ENCODE measurements around the gene WDR82. TPM values are rescaled to one million over a fixed set of nuclear protein-coding genes. Genes with fewer than 3 reads are reported as not detected.
A peak's percentile ranks its signal among the peaks of the same experiment; 100 is the strongest.

The WDR82 gene
- total and polyA plus RNA-seq, 12 donors, result 19.3 to 78.4 (median 69.4) TPM

DNA sequence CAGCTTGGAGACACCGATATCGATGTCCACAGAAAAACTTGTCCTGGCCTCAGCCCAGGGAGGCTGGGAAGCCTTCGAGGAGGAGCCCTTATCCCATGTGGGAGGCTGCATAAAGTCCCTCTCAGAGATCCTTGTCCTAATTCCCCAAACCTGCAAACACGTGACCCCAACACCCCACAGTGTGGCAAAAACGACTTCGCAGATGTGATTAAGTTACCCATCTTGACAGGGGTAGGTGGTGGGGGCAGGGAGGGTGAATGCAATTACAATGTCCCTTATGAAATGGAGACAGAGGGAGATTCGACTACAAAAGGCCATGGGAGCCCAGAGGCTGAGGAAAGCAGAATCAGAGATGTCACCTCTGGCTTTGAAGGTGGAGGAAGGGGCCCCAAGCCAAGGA lies 50.7 kb downstream of the WDR82 start:
- Histone ChIP-seq H3K4me1 (peaks cover under 1 to 26% (median 11%) of the 10 kb centered on the region in 9 donors), H3K27ac (no peak overlapping the region), H3K27me3 (no peaks in the 10 kb centered on the region), H3K4me3 (no peak overlapping the region), H3K9me3 (no peaks in the 10 kb centered on the region), H3K36me3 (peaks cover 0 to 60% (median 45%) of the 10 kb centered on the region in 9 donors)
- 80 to 82% methylated on average over 7 of the region's 7 CpGs for WGBS, 2 donors
- TF ChIP-seq, protein P1, sequence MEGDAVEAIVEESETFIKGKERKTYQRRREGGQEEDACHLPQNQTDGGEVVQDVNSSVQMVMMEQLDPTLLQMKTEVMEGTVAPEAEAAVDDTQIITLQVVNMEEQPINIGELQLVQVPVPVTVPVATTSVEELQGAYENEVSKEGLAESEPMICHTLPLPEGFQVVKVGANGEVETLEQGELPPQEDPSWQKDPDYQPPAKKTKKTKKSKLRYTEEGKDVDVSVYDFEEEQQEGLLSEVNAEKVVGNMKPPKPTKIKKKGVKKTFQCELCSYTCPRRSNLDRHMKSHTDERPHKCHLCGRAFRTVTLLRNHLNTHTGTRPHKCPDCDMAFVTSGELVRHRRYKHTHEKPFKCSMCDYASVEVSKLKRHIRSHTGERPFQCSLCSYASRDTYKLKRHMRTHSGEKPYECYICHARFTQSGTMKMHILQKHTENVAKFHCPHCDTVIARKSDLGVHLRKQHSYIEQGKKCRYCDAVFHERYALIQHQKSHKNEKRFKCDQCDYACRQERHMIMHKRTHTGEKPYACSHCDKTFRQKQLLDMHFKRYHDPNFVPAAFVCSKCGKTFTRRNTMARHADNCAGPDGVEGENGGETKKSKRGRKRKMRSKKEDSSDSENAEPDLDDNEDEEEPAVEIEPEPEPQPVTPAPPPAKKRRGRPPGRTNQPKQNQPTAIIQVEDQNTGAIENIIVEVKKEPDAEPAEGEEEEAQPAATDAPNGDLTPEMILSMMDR (IDR thresholded peaks at IDR 0.05), result no peak
- no peak for ATAC-seq
- intact Hi-C loops (cut with DNase I), result loop anchor here in 1 of 10 donors (2.0 kb wide), 1 partner anchor 109 kb away; no protein-coding TSS in a partner anchor
- DNase-seq, result no peak

DNA sequence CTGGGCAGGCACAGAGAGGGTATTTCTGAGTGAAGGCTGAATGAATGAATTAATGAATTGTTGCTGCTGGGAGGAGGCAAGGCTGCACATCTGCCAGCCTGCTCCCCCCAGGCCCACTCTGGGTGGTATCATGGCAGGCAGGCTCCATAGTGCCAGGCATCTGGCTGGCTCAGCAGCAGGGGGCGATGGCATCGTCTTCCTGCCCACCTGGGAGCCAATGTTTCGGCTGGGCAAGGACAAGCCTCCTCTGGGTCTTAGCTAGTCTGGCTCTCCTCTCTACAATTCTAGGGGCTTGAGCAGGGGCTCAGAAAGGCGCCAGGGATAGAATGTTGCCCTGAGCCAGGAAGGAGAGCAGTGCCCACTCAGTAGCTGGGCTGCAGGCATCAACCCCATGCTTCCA lies 51.3 kb downstream of the WDR82 start:
- intact Hi-C loops (cut with DNase I), result no loop called here
- no peak for DNase-seq
- WGBS, 2 donors, result 88 to 91% methylated on average over 4 of the region's 4 CpGs

DNA sequence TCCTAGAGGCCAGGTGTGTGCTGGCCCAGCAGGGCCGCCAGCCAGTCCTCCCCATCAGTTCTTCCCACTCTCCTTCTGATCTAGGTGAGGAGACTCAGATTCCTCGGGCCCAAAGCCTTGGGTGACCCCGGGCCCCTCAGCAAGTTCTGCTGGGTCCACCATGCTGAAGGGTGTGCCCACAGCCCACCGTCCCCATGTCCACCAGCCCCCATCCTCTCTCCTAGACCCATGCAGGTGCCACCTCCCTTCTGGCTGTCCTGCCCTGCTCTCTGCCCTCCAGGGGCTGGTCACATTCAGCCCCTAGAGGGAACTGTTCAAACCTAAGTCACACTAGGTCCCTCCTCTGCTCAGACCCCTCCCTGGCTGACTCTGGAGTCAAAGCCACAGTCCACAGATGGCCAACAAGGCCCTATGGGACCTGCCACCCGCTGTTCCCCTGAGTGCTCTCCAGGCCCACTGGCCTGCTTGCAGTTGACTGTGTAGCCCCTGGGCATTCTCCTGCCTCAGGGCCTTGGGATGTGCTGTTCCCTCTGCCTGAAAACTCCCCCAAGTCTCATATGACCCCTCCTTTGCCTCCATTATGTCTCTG lies 52.1 kb downstream of the WDR82 start:
- 89 to 90% methylated on average over 5 of the region's 5 CpGs for WGBS, 2 donors
- Histone ChIP-seq H3K27ac (peak overlapping the region in 1 of 10 donors; percentile 20), H3K36me3 (peaks cover 0 to 46% (median 37%) of the 10 kb centered on the region in 9 donors), H3K4me3 (no peak overlapping the region), H3K9me3 (no peaks in the 10 kb centered on the region), H3K27me3 (no peaks in the 10 kb centered on the region), H3K4me1 (peaks cover 0 to 21% (median 8%) of the 10 kb centered on the region in 9 donors)
- intact Hi-C loops (cut with DNase I), result no loop called here
- DNase-seq (no peak), ATAC-seq (no peak)
- TF ChIP-seq, protein P1 (IDR thresholded peaks at IDR 0.05), result no peak

More for the DNA sequence above, 51.3 kb downstream of the WDR82 start:
- Histone ChIP-seq H3K27me3 (no peaks in the 10 kb centered on the region), H3K9me3 (no peaks in the 10 kb centered on the region), H3K4me1 (peaks cover 0 to 22% (median 10%) of the 10 kb centered on the region in 9 donors), H3K4me3 (no peak overlapping the region), H3K27ac (no peak overlapping the region), H3K36me3 (peaks cover 0 to 54% (median 43%) of the 10 kb centered on the region in 9 donors)
- TF ChIP-seq, protein P1 (IDR thresholded peaks at IDR 0.05), result peak in 1 of 9 donors; percentile 8
- ATAC-seq, result no peak

DNA sequence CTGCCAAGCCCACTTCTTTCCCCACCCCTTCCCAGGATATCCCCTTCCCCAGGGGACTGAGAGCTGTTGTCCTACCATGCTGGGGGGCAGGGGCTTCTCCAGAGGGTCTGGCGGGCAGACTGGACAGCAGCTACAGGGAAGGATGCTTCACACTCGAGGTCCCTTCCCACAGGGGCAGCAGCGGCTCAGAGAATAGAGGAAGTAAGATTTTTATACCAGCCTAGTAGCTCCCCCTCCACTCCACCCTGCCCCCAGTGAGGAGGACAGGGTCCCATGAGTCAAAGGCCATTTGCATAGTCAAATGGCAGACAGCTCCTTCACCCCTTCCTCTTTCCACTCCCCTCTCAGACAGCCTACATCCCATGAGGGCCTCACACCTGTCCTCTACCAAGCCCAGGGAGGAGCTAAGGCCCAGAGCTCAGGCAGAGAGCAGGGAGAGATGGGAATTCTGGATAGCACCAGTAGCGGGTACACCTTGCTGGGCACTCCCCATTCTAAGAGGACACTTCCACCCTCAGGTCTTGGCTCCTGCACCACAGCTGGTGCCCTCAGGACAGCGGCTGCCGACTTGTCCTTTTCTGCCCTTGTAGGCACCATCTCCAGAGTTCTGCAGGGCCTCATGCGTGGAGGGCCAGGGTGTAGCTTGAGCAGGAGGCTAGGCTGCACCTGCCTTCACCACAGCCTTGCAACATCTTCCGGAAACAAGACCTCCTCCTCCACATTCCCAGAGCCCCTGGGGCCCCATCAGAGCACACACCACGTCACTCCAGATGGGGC lies 52.8 kb downstream of the WDR82 start, which contains the start of gene TLR9:
TLR9 (minus strand) TSS at position 194 of the 777 bp plus-strand sequence; CDS start at position 78, 116 bp downstream.
- no peak for ATAC-seq
- Histone ChIP-seq H3K4me3 (no peak within 1 kb of the TSS), H3K9me3 (no peaks in the 10 kb centered on the region), H3K36me3 (peaks cover 0 to 39% (median 30%) of the 10 kb centered on the region in 9 donors), H3K27me3 (no peaks in the 10 kb centered on the region), H3K27ac (peak within 1 kb of the TSS in 1 of 10 donors; percentile 20), H3K4me1 (peaks cover 0 to 27% (median 14%) of the 10 kb centered on the region in 9 donors)
- DNase-seq, result no peak
- TF ChIP-seq, protein P1 (IDR thresholded peaks at IDR 0.05), result no peak
- 67 to 73% methylated on average over 9 of the region's 9 CpGs for WGBS, 2 donors
- intact Hi-C loops (cut with DNase I), result no loop called here

All from heart right ventricle (tissue), 16 donors.